Measurements from ENCODE around the gene ZDHHC20. TPM values are rescaled to one million over a fixed set of nuclear protein-coding genes. Genes with fewer than 3 reads are reported as not detected.

The ZDHHC20 gene
- total RNA-seq, 1 donor from 2014 or later, result 21.0 TPM

DNA sequence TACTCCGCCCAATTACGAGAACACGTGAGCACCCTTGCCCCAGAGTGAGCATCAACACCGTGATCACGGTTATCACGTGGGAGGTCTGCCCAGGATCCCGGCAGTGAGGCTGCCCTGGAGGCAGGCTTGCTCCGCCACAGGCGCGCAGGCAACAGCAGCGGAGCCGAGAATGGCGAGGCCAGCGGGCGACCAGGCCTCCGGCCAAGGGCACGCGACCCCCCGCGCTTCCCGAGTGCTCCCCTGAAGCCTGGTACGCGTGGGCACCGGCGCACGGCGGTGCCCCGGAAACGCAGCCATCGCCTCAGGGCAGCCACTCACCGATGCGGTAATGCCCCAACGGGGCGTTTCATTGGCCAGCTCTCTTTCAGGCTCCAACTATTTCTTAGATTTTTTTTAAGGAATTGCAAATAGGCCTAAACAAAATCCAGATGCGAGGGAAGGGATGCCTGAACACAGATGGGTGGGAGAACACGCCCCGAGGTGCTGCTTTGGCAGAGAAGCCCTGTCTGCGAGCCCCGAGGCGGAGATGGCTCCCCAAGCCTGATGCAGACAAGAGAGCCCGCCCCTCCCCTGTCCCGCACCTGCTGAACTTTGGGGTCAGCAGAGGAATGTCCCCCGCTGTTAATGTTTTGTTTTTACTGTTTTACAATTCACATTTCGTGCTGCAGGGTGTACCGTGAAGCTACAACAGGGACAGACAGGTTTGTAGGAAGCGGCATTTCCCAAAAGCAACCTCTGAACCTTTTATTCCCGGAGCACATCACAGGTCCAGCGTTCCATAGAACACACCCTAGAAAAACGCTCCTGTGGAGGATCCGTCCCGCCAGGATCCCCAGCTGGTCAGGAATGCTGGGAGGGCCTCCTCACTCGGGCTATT, 132.7 kb downstream of the ZDHHC20 start:
- Mint-ChIP-seq H3K4me1 (ENCODE audit: low read depth, unreplicated experiment) (peaks cover 37% of the 10 kb centered on the region), H3K4me3 (ENCODE audit: unreplicated experiment) (peak overlapping the region; percentile 87), H3K27ac (ENCODE audit: unreplicated experiment) (no peak overlapping the region), H3K36me3 (ENCODE audit: unreplicated experiment) (no peaks in the 10 kb centered on the region), H3K27me3 (ENCODE audit: unreplicated experiment) (peaks cover 8% of the 10 kb centered on the region), H3K9me3 (ENCODE audit: unreplicated experiment) (peaks cover 4% of the 10 kb centered on the region)
- TF ChIP-seq, protein P1, sequence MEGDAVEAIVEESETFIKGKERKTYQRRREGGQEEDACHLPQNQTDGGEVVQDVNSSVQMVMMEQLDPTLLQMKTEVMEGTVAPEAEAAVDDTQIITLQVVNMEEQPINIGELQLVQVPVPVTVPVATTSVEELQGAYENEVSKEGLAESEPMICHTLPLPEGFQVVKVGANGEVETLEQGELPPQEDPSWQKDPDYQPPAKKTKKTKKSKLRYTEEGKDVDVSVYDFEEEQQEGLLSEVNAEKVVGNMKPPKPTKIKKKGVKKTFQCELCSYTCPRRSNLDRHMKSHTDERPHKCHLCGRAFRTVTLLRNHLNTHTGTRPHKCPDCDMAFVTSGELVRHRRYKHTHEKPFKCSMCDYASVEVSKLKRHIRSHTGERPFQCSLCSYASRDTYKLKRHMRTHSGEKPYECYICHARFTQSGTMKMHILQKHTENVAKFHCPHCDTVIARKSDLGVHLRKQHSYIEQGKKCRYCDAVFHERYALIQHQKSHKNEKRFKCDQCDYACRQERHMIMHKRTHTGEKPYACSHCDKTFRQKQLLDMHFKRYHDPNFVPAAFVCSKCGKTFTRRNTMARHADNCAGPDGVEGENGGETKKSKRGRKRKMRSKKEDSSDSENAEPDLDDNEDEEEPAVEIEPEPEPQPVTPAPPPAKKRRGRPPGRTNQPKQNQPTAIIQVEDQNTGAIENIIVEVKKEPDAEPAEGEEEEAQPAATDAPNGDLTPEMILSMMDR (IDR thresholded peaks at IDR 0.05; ENCODE audit: partially characterized antibody, unreplicated experiment), result no peak
- DNase-seq, result peak; percentile 47

DNA sequence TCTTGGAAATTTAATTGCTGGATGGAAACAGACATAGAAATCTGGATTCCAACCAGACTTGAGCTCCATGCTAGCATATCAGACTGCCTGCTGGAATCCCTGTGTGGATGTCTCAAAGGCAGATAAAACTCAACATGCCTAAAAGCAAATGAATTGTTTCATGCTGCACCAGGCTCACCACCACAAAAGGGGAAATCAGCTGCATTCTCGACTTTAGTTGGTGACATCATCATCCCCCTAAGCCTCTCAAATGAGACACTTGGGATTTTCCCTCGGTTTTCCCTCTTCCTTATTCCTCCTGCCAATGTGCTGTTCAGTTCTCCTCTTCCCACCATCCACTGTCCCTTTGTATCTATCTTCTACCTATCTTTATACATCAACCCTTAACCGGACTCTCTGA, 134.3 kb downstream of the ZDHHC20 start:
- DNase-seq, result no peak
- TF ChIP-seq, protein P1 (IDR thresholded peaks at IDR 0.05; ENCODE audit: partially characterized antibody, unreplicated experiment), result no peak
- H3K4me1 Mint-ChIP-seq (ENCODE audit: low read depth, unreplicated experiment), result peaks cover 37% of the 10 kb centered on the region
- peak overlapping the region; percentile 2 for H3K4me3 Mint-ChIP-seq (ENCODE audit: unreplicated experiment)
- no peak overlapping the region for H3K27ac Mint-ChIP-seq (ENCODE audit: unreplicated experiment)
- peaks cover 7% of the 10 kb centered on the region for H3K9me3 Mint-ChIP-seq (ENCODE audit: unreplicated experiment)
- peaks cover 6% of the 10 kb centered on the region for H3K27me3 Mint-ChIP-seq (ENCODE audit: unreplicated experiment)
- H3K36me3 Mint-ChIP-seq (ENCODE audit: unreplicated experiment), result no peaks in the 10 kb centered on the region

DNA sequence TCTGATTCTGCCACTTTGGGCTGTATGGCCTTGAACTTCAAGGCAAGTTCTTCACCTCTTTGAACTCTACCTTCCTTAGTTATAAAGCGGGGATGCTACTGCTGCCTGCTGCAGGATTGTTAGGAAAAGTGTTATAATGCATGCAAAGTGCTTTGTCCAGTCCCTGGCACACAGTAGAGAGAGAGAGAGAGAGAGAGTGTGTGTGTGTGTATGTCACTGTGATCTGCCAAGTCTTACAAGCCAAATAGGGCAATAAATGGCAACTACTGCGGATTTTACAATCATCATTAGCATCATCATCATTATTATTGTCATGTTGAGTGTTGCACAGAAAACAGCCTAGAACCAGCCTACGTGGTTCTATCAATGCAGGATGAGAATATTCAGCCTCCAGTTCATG, 136.1 kb downstream of the ZDHHC20 start:
- Mint-ChIP-seq H3K36me3 (ENCODE audit: unreplicated experiment) (peaks cover 7% of the 10 kb centered on the region), H3K27ac (ENCODE audit: unreplicated experiment) (peak overlapping the region; percentile 90), H3K27me3 (ENCODE audit: unreplicated experiment) (peaks cover 6% of the 10 kb centered on the region), H3K4me1 (ENCODE audit: low read depth, unreplicated experiment) (peaks cover 27% of the 10 kb centered on the region), H3K9me3 (ENCODE audit: unreplicated experiment) (peaks cover 17% of the 10 kb centered on the region), H3K4me3 (ENCODE audit: unreplicated experiment) (no peak overlapping the region)
- TF ChIP-seq, protein P1 (IDR thresholded peaks at IDR 0.05; ENCODE audit: partially characterized antibody, unreplicated experiment), result no peak
- no peak for DNase-seq

Other genes starting within 250 kb of the ZDHHC20 start
- gene MICU2, start 144.9 kb upstream of the ZDHHC20 start, total RNA-seq (ENCODE audit: unreplicated experiment), result 37.2 TPM
- 19.5 TPM for gene FGF9, start 211.8 kb upstream of the ZDHHC20 start, total RNA-seq (ENCODE audit: unreplicated experiment)

Measured in glutamatergic neuron (in vitro differentiated cells).